GM06990 (cell line): Measurements from ENCODE around the gene SHH.
"Not testable (repeated sequence)": the region's sequence is repeated elsewhere in the genome, so short reads cannot be mapped to it uniquely, and the experiment has no call there.

Source experiments
- DNase-seq: peaks from one replicate; pipeline ENCODE4 v3.0.0-alpha.2; 2011; ENCODE audit not compliant: insufficient read length; ENCODE audit errors: extremely low read depth
- H3K27me3 ChIP-seq: replicated peaks from 2 replicates; pipeline ENCODE4 v1.6.0; 2011; ENCODE audit warnings: low read length; ENCODE audit not compliant: control insufficient read depth, insufficient read depth
- H3K36me3 ChIP-seq: 2 replicates; pipeline ENCODE4 v1.5.1; 2011; ENCODE audit warnings: low read length; ENCODE audit not compliant: control insufficient read depth, insufficient read depth
- H3K4me3 ChIP-seq: replicated peaks from 2 replicates; pipeline ENCODE4 v1.5.1; 2011; ENCODE audit warnings: low read depth, mild to moderate bottlenecking, control low read depth, low read length
- TF ChIP-seq, protein P1 (sequence below): IDR thresholded peaks from 2 replicates; pipeline ENCODE4 v1.5.1; 2011; ENCODE audit warnings: low read length, control low read depth, mild to moderate bottlenecking, inconsistent platforms; ENCODE audit not compliant: insufficient read depth, poor library complexity, severe bottlenecking

The SHH gene

DNA sequence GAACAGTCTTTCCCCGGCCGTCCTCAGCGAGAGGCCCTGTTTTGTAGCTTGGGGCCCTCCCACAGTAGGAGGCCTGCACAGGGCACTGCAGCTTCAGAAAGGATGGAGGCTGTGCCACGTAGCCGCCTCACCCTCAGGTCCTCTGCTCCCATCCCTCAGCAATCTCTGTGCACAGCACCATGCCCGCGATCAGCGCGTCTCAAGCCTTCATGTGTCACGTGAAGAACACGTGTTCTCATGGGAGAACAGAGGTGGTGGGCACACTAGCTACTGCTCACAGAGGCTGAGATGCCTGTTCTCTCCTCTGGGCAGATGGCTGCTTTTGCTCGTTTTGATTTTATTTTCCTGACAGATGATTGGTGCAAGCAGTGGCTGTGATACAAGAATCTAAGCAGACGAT is 8.5 kb upstream of the SHH start:
- no peaks in the 10 kb centered on the region; the same call in 1 of the 2 replicates for H3K27me3 ChIP-seq
- no peak for DNase-seq
- no peak overlapping the region for H3K4me3 ChIP-seq
- no peaks in the 10 kb centered on the region for H3K36me3 ChIP-seq
- TF ChIP-seq, protein P1, sequence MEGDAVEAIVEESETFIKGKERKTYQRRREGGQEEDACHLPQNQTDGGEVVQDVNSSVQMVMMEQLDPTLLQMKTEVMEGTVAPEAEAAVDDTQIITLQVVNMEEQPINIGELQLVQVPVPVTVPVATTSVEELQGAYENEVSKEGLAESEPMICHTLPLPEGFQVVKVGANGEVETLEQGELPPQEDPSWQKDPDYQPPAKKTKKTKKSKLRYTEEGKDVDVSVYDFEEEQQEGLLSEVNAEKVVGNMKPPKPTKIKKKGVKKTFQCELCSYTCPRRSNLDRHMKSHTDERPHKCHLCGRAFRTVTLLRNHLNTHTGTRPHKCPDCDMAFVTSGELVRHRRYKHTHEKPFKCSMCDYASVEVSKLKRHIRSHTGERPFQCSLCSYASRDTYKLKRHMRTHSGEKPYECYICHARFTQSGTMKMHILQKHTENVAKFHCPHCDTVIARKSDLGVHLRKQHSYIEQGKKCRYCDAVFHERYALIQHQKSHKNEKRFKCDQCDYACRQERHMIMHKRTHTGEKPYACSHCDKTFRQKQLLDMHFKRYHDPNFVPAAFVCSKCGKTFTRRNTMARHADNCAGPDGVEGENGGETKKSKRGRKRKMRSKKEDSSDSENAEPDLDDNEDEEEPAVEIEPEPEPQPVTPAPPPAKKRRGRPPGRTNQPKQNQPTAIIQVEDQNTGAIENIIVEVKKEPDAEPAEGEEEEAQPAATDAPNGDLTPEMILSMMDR: no peak

DNA sequence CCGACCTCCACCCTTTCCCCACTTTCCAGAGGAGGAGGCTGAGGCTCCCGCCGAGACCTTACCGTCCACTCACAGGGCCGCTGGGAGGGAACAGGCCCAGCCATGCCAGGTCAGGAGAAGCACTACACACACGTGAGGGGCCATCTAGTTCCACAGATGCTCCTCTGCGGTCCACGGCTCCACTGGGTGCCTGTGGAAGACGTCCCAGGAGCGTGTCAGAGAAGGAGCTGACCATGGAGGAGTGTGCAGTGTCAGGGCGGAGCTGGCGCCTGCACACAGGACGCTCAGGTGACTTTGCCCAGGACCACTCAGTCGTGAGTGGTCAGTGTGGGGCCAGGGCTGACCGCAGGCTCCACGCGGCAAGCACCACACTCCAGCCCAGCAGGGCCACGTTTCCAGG is 8.0 kb upstream of the SHH start:
- no peaks in the 10 kb centered on the region; the same call in 1 of the 2 replicates for H3K27me3 ChIP-seq
- no peaks in the 10 kb centered on the region for H3K36me3 ChIP-seq
- H3K4me3 ChIP-seq: no peak overlapping the region
- no peak for DNase-seq
- TF ChIP-seq, protein P1: no peak

DNA sequence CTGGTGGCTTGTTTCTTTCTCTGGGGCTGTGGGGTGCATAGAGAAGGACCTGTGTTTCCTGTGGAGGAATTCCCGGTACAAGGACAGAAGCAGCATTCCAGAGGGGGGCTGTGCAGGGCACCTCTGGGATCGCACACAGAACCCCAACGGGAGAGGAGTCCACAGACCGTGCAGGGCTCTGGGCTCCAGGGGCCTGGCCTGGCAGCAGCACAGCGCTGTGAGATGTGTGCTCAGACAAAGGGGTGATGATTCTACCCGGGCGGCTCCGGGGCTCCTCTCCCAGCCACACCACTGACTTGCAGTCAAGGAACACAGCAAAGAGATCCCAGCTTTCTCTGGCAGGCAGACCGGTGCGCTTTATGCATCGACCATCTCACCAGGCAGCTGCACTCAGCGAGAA is 6.9 kb upstream of the SHH start:
- no peak overlapping the region for H3K4me3 ChIP-seq
- no peaks in the 10 kb centered on the region; the same call in 1 of the 2 replicates for H3K27me3 ChIP-seq
- TF ChIP-seq, protein P1: no peak
- no peaks in the 10 kb centered on the region for H3K36me3 ChIP-seq
- DNase-seq: no peak

DNA sequence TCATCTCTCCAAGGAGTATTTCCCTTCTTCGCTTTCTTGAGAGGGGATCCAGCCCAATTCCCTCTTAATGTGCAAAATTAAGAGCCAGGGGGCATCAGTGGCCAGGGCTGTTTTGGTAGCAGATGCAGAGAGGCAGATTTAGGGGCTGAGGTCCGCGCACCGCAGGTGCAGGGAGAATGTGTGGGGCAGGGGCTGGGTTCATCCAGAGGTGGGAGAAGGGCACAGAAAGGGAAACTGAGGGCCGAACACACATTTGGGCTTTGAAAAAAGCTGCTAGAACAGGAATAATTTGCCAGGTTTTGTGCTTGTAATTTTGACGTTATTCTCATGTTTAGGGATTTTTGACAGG is 6.5 kb upstream of the SHH start:
- Histone ChIP-seq H3K27me3 (no peaks in the 10 kb centered on the region; the same call in 1 of the 2 replicates), H3K36me3 (no peaks in the 10 kb centered on the region), H3K4me3 (no peak overlapping the region)
- DNase-seq: no peak
- TF ChIP-seq, protein P1: no peak

DNA sequence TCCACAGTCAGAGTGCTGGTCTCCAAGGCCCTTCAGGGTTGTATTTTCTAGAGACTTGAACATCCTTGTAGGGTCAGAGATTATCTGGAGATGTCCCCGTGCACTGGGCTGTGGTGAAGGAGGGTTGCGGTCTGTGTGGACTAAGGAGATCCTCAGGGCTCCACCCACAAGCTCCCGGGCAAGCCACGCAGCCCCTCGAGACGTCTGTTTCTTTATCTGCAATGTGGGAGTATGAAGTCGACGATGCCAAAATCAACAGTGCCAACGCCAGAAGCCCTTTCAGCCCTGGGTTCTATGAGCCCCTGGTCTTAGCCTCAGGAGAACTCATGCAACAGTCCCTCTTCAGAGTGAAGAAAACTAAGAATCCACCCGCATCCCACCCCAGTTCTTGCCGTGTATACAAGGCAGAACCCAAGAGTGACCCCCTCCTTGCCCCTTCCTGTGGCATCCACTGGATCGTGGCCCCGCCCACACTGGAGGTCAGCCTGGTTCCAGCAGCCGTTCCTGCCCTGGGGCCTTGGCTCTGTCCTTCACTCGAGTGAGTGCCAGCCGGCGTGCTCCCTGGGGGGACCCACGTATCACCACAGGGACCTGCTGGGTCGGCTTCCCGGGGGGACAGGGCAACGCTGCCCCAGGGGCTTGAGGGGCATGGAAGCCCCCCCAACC is 6.0 kb upstream of the SHH start:
- no peaks in the 10 kb centered on the region for H3K36me3 ChIP-seq
- H3K27me3 ChIP-seq: no peaks in the 10 kb centered on the region; the same call in 1 of the 2 replicates
- no peak overlapping the region for H3K4me3 ChIP-seq
- TF ChIP-seq, protein P1: no peak
- DNase-seq: no peak

DNA sequence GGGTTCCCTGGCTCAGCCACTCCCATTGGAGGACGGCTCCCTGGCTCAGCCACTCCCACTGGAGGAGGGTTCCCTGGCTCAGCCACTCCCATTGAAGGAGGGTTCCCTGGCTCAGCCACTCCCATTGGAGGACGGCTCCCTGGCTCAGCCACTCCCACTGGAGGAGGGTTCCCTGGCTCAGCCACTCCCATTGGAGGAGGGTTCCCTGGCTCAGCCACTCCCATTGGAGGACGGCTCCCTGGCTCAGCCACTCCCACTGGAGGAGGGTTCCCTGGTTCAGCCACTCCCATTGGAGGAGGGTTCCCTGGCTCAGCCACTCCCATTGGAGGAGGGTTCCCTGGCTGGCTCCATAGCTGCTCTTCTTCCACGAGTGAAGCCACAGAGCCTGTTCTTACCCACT is 5.3 kb upstream of the SHH start:
- not testable (repeated sequence) for H3K27me3 ChIP-seq, H3K4me3 ChIP-seq, DNase-seq, H3K36me3 ChIP-seq
